HepG2 (cell line): ENCODE results near the gene TTLL6. TPM values are rescaled to one million over a fixed set of nuclear protein-coding genes. Genes with fewer than 3 reads are reported as not detected.

Experiments used
- ATAC-seq: fragments of 200-7000 bp; cut with Tn5 transposase; 3 replicates; pipeline ENCODE4 v1.9.1; 2020; ENCODE audit warnings: mild to moderate bottlenecking, moderate library complexity
- BruUV-seq: library from RNA; stranded (reverse); fragments of 400-500 nt; replicated peaks from 2 replicates; lab custom pipeline; 2021; lab: Mats Ljungman, UMichigan
- CTCF ChIA-PET: fragments of 300-600 bp; formaldehyde crosslinking; extraction: SDS; loops from one replicate; lab custom pipeline; 2021; ENCODE audit warnings: low total read pairs, inconsistent platforms, low intra/inter-chr PET ratio; lab: Yijun Ruan, JAX
- POLR2A ChIA-PET: fragments of 350-600 bp; sonication (Branson Sonifier 250); formaldehyde crosslinking; loops from one replicate; lab custom pipeline; 2020; ENCODE audit warnings: antibody characterized with exemption, inconsistent platforms; lab: Yijun Ruan, JAX
- DNase-seq: peaks from one replicate; pipeline ENCODE4 v3.0.0-alpha.2; 2015; ENCODE audit warnings: low spot score
- FAIRE-seq: peaks from 3 replicates; lab custom pipeline; 2011; peaks lifted over from hg19 to GRCh38; lab: Jason Lieb, UNC
- H2AFZ ChIP-seq: one replicate; pipeline ENCODE4 v1.6.1; 2011; ENCODE audit warnings: low read length, inconsistent platforms
- H3K27ac ChIP-seq: fragments of 300-600 bp; 3 replicates; pipeline ENCODE4 v1.8.0; 2011; ENCODE audit warnings: mixed run types, mild to moderate bottlenecking, mixed read lengths, low read length, inconsistent platforms; ENCODE audit not compliant: insufficient read depth; ENCODE audit errors: extremely low read length
- H3K27me3 ChIP-seq, 2 experiments: fragments of 200-600 bp in 1 of 2; 2 replicates in 1 of 2; 3 replicates in 1 of 2; pipeline versions ENCODE4 v1.6.0 to v1.8.0; 2011; ENCODE audit warnings: low read length in 2 of 2, mild to moderate bottlenecking in 2 of 2, moderate library complexity in 2 of 2, inconsistent platforms in 1 of 2; ENCODE audit not compliant: insufficient read depth in 2 of 2, control insufficient read depth in 1 of 2
- H3K36me3 ChIP-seq, 2 experiments: fragments of 200-600 bp in 1 of 2; replicated peaks in 1 of 2; 2 replicates in 1 of 2; 3 replicates in 1 of 2; pipeline versions ENCODE4 v1.5.1 to v1.8.0; 2011; ENCODE audit warnings: low read length in 2 of 2, inconsistent platforms in 1 of 2; ENCODE audit not compliant: insufficient read depth in 2 of 2, control insufficient read depth in 1 of 2
- H3K4me1 ChIP-seq: 2 replicates; pipeline ENCODE4 v1.5.1; 2012; ENCODE audit warnings: low read length, inconsistent platforms; ENCODE audit not compliant: insufficient read depth
- H3K4me2 ChIP-seq: 2 replicates; pipeline ENCODE4 v1.6.0; 2011; ENCODE audit warnings: low read depth, low read length, inconsistent platforms
- H3K4me3 ChIP-seq, 3 experiments: fragments of 200-600 bp in 1 of 3; sonication (generic), shearing (Covaris generic) in 1 of 3; replicated peaks in 1 of 3; 2 replicates each; pipeline ENCODE4 v1.5.1; 2011 to 2016; ENCODE audit warnings: low read length in 3 of 3, inconsistent platforms in 2 of 3, low read depth in 2 of 3, mild to moderate bottlenecking in 2 of 3, control low read depth in 1 of 3, mixed read lengths in 1 of 3; ENCODE audit not compliant: insufficient read depth in 1 of 3
- H3K79me2 ChIP-seq: one replicate; pipeline ENCODE4 v1.6.1; 2011; ENCODE audit warnings: low read length, inconsistent platforms; ENCODE audit not compliant: insufficient read depth
- H3K9ac ChIP-seq: 2 replicates; pipeline ENCODE4 v1.6.0; 2011; ENCODE audit warnings: mild to moderate bottlenecking, low read depth, low read length, inconsistent platforms; ENCODE audit not compliant: insufficient read depth
- H3K9me3 ChIP-seq: 2 replicates; pipeline ENCODE4 v1.5.1; 2012; ENCODE audit warnings: mild to moderate bottlenecking, low read length
- H4K20me1 ChIP-seq: 2 replicates; pipeline ENCODE4 v1.6.0; 2011; ENCODE audit warnings: inconsistent platforms, mild to moderate bottlenecking, low read length, moderate library complexity; ENCODE audit not compliant: insufficient read depth
- MAFF ChIP-seq: IDR thresholded peaks from 2 replicates; pipeline ENCODE4 v1.6.1; 2011; ENCODE audit warnings: low read depth, low read length, improper control_type of control experiment
- MAFK ChIP-seq, 2 experiments: IDR thresholded peaks in 1 of 2; conservative IDR thresholded peaks in 1 of 2; 2 replicates each; pipeline ENCODE4 v1.6.1; 2011; ENCODE audit warnings: improper control_type of control experiment in 2 of 2, low read length in 2 of 2
- POGZ ChIP-seq: sonication (generic); formaldehyde crosslinking; IDR thresholded peaks from 2 replicates; pipeline ENCODE4 v1.4.0; 2020; ENCODE audit warnings: mild to moderate bottlenecking, missing genetic modification reagents
- ZKSCAN8 ChIP-seq: IDR thresholded peaks from 2 replicates; pipeline ENCODE4 v1.6.1; 2016; ENCODE audit warnings: borderline replicate concordance, missing genetic modification reagents, missing compliant biosample characterization
- in situ Hi-C: cut with HindIII; loops from 2 replicates; pipeline ENCODE4 v1.10.0; 2017; ENCODE audit warnings: low pct_unique_long_range_greater_than_20kb; ENCODE audit not compliant: extremely low pct_ligation_motif_present
- intact Hi-C: fragments of 100-400 bp; cut with micrococcal nuclease; formaldehyde crosslinking; loops from one replicate; pipeline ENCODE4 v1.10.0; 2022; ENCODE audit not compliant: unreplicated experiment
- polyA plus RNA-seq, 8 experiments: library from polyadenylated mRNA; depleted of rRNA in 3 of 8; stranded (reverse) in 7 of 8; unstranded in 1 of 8; fragments of >200 nt; fragmentation: Illumina TruSeq in 4 of 8; extraction: Trizol in 4 of 8; gene quantifications; 2 replicates each; pipeline versions ENCODE4 v1.2.1 to v1.2.3, GENCODE V29; 2011 to 2016; ENCODE audit warnings: low read depth in 4 of 8, missing spikeins in 1 of 8, mixed read lengths in 1 of 8; ENCODE audit not compliant: insufficient read depth in 1 of 8
- total RNA-seq, 5 experiments: library from RNA; depleted of rRNA; stranded (reverse); fragments of >200 nt; fragmentation: Illumina TruSeq; extraction: Trizol; gene quantifications; 2 replicates each; pipeline ENCODE4 v1.2.3, GENCODE V29; 2016; ENCODE audit warnings: low read depth in 1 of 5
- TF ChIP-seq, protein P1 (sequence below): sonication (generic); formaldehyde crosslinking; IDR thresholded peaks from one replicate; pipeline ENCODE4 v1.5.1; 2020; ENCODE audit warnings: mild to moderate bottlenecking, missing genetic modification reagents; ENCODE audit errors: not compliant biosample characterization

Gene TTLL6
- total and polyA plus RNA-seq, 2 of the 13 experiments (the other 11 are each of a cell fraction or from before 2014, with no cell fraction given): 0.04 to 0.08 TPM

DNA sequence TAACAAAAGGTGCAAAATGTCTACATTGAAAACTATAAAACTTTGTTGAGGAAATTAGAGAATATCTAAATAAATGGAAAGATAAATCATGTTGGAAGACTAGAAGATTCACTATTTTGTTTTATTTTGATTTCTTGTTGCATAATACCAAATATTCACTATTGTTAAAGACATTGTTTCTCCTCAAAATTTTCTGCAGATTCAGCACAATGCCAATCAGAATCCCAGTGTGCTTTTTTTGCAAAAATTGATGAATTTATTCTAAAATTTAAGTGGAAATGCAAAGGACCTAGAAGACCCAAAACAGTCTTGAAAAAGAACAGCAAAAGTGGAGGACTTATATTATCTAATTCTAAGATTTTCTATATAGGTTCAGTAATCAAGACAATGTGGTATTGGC is 40.4 kb downstream of the TTLL6 start:
- Histone ChIP-seq H3K27ac (no peak overlapping the region), H3K4me3 (no peak overlapping the region), H3K9ac (no peak overlapping the region), H3K79me2 (no peaks in the 10 kb centered on the region), H2AFZ (no peak overlapping the region), H3K4me1 (no peaks in the 10 kb centered on the region), H3K36me3 (no peaks in the 10 kb centered on the region), H3K9me3 (no peaks in the 10 kb centered on the region; the same call in 1 of the 2 replicates), H3K27me3 (no peaks in the 10 kb centered on the region), H4K20me1 (no peaks in the 10 kb centered on the region), H3K4me2 (no peak overlapping the region)
- intact Hi-C loops (no loop called here), in situ Hi-C loops (no loop called here)
- TF ChIP-seq, protein P1, sequence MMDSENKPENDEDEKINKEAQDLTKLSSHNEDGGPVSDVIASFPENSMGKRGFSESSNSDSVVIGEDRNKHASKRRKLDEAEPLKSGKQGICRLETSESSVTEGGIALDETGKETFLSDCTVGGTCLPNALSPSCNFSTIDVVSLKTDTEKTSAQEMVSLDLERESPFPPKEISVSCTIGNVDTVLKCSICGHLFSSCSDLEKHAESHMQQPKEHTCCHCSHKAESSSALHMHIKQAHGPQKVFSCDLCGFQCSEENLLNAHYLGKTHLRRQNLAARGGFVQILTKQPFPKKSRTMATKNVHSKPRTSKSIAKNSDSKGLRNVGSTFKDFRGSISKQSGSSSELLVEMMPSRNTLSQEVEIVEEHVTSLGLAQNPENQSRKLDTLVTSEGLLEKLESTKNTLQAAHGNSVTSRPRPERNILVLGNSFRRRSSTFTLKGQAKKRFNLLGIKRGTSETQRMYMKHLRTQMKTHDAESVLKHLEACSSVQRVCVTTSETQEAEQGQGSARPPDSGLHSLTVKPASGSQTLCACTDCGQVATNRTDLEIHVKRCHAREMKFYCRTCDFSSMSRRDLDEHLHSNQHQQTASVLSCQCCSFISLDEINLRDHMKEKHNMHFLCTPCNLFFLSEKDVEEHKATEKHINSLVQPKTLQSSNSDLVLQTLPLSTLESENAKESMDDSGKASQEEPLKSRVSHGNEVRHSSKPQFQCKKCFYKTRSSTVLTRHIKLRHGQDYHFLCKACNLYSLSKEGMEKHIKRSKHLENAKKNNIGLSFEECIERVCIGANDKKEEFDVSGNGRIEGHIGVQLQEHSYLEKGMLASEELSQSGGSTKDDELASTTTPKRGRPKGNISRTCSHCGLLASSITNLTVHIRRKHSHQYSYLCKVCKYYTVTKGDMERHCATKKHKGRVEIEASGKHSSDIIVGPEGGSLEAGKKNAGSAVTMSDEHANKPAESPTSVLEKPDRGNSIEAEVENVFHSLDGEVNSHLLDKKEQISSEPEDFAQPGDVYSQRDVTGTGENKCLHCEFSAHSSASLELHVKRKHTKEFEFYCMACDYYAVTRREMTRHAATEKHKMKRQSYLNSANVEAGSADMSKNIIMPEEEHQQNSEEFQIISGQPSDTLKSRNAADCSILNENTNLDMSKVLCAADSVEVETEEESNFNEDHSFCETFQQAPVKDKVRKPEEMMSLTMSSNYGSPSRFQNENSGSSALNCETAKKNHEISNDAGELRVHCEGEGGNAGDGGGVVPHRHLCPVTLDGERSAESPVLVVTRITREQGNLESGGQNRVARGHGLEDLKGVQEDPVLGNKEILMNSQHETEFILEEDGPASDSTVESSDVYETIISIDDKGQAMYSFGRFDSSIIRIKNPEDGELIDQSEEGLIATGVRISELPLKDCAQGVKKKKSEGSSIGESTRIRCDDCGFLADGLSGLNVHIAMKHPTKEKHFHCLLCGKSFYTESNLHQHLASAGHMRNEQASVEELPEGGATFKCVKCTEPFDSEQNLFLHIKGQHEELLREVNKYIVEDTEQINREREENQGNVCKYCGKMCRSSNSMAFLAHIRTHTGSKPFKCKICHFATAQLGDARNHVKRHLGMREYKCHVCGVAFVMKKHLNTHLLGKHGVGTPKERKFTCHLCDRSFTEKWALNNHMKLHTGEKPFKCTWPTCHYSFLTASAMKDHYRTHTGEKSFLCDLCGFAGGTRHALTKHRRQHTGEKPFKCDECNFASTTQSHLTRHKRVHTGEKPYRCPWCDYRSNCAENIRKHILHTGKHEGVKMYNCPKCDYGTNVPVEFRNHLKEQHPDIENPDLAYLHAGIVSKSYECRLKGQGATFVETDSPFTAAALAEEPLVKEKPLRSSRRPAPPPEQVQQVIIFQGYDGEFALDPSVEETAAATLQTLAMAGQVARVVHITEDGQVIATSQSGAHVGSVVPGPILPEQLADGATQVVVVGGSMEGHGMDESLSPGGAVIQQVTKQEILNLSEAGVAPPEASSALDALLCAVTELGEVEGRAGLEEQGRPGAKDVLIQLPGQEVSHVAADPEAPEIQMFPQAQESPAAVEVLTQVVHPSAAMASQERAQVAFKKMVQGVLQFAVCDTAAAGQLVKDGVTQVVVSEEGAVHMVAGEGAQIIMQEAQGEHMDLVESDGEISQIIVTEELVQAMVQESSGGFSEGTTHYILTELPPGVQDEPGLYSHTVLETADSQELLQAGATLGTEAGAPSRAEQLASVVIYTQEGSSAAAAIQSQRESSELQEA (CRISPR knock-in tag): no peak
- TF ChIP-seq MAFF: peak; percentile 84
- peak; percentile 82 to 91 for TF ChIP-seq MAFK (conservative IDR thresholded peaks at IDR 0.05 in 1 of 2, IDR thresholded peaks at IDR 0.05 in 1 of 2; ENCODE audit: low read length in 2 of 2)
- TF ChIP-seq ZKSCAN8: no peak
- TF ChIP-seq POGZ: no peak
- no TSS peak for BruUV-seq
- FAIRE-seq: no peak
- no peak for ATAC-seq
- ChIA-PET CTCF (no interaction called here), POLR2A (no interaction called here)
- no peak for DNase-seq
